Stromal cell of bone marrow (primary cell): Measurements from ENCODE around the gene RETSAT.
"Not testable (repeated sequence)": the region's sequence is repeated elsewhere in the genome, so short reads cannot be mapped to it uniquely, and the experiment has no call there.

Experiments
- DNase-seq: peaks from one replicate; pipeline ENCODE4 v3.0.0-alpha.2; 2012; ENCODE audit warnings: low read depth

The RETSAT gene

DNA sequence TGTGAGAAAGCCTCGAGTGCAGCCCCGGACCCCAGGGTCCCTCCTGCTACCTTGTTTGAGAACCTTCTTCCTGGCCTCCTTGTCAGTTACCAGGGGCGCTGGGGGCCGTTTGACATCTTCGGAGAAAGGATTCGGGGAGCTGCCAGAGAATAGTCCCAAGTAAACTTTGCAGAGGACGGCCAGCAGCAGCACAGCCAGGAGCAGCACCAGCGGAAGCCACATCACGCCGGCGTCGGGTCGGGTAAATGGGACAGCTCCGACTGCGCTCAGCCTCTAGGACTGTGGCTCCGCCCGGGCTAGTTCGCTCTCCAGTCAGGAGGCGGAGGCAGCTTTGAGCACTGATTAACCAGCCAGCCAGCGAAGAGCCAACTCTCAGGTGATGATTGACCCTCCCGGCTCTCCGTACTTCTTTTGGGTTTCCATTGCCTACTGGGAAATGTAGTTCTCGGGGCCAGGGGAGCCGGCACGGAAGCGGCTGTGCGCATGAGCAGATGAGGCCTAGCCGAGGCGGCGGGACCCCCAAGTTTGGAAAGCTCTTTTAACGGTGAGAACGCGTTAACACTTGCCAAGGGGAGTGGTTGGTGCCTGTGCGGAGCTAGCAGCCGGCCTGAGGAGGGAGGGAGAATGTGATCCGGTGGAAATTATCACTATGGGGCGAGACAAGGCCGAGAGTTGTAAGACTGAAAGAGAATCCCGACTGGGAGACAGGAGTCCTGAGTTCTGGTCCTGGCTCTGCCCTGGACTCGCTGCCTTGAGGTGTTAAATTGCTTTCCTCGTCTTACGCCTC is at the start of gene RETSAT, which contains the start of gene ELMOD3:
TSS of gene RETSAT (minus strand) at position 243 of the 787 bp plus-strand sequence. CDS start at position 222, 21 bp downstream.
TSS of gene ELMOD3 (plus strand) at position 484 of the 787 bp plus-strand sequence. CDS start 2,430 bp downstream, outside the sequence.
- DNase-seq = peak; percentile 100

- DNase-seq = no peak
Measured at GRCh38 chr2:85401844-85402243, 47.5 kb upstream of the RETSAT start.

- no peak for DNase-seq
Measured at GRCh38 chr2:85401464-85401805, 47.1 kb upstream of the RETSAT start.

DNA sequence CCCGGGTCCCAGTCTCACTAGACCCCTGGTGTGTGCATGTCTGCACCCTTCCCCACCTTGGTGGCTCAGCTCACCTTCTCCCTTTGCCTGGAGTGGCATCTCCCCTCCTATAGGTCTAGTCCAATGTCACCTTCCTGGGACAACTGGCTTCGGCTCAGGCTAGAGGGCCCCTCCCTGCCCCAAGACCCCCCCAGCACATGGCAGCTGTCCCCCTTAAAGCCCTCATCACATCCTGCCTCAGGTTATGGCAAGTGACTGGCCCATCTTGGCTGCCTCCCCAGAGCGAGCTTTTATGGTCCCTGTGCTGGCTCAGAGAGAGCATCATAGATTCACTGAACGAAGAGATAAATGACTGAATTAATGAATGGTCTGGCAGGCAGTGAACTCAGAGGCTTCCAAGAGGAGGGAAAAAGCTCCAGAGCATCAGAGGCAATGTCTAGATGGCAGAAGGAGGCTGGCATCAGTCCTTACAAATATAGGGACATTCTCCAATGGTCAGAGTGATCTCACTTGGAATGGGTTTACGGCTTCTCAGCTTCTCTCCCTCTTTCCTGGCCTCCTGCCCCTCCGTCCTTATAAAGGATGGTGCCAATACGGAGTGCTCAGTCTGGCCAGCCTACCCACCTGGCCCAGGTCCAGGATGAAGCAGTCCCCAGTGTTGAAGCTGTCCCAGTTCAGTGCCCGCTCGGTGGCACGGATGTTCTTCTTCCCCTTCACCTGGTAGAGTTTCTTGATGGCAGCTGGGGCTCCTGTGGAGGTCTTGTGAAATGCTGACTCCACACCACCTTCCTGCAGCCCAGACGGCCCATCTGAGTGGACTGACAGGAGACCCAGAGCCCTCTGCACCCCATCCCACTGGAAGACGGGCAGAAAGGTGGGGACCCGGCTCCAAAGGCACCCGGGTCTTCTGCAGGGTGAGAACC is 46.5 kb upstream of the RETSAT start:
- DNase-seq = no peak

GRCh38 chr2:85400023-85400422 is 45.7 kb upstream of the RETSAT start:
- no peak for DNase-seq

DNA sequence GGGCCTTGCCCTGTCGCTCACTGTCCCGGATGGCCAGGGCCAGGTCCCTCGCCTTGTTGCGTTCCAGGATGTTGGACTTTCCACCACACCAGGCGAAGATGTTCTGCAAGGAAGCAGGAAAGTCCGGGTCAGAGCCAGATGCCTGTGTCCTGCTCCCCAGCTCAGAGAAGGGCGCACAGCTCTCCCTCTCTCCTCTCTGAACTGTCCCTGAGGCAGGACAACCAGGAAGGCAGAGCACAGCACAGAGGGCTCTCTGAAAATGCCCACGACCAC is 44.8 kb upstream of the RETSAT start:
- no peak for DNase-seq

DNA sequence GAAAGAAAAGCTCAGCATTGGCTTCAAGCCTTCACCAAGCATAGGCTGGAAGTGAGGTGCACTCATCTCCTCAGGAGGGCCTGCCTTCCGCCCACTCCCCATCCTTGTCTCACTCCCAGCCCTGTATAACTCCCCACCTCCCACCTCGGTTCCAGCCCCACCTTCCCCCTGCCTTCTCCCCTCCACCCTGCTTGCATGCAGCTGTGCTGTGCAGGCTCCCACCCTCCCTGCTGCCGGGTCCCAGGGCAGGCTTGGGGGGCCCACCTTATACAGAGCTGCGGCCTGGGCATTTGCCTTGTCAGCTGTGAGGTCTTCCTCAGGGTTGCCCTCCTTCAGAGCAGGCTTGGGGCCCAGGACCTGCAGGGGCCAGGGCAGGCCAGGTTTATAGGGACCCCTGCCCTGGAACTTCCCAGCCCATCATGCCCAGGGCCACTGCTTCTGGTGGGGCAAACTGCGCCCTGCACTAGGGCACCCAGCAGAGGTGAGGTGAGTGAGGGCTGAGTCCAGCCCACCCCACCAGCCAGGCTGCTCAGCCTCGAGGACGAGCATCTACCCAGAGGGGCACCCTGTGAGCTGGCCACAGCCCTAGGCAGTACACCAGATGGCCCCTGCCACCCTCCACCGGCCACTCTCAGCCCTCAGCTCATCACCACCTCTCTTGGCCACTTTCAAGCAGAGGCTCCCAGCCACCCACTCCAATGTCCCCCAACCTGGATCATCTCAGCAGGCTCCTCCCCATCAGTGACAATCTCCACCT is 44.3 kb upstream of the RETSAT start:
- no peak for DNase-seq

DNA sequence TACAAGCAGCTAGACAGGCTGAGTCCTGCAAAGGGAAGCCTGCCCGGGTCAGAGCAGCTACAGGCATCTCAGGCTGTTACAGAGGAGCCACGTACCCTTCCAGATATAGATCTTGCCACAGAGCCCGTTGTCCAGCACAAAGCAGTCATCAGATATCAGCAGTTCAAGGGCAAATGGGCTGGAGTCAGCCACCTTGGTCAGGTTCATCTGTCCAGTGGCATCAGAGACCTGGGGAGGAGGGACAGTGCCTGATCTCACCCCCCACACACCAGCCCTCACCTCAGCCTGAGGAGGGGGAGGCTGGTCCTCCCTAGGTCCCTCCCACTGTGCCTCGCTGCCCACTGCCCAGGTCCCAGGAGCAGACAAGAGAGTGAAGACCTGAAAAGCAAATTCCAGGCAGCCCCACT is 43.6 kb upstream of the RETSAT start:
- DNase-seq = no peak

- DNase-seq = no peak
Measured at GRCh38 chr2:85396531-85397470, 42.5 kb upstream of the RETSAT start.

GRCh38 chr2:85395912-85396475 is 41.7 kb upstream of the RETSAT start:
- DNase-seq = no peak

DNA sequence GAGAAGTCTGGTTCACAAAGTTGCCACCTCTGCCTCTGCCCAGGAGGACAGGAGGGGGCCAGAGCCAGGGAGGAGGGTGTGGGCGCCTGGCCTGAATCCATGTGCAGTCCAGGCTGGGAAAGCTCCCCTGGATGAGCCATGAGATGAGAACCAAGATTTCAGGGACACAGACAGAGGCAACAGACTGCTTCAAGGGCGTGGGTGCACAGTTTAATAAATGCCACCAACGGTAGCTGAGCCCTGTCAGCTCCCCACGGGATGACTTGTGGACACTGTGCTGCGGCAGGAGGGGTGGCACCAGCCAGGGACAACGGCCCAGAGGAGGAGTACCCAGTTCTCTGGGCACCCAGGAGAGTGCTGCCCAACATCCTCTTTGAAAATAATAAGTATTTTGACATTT is 40.6 kb upstream of the RETSAT start:
- DNase-seq = no peak

DNA sequence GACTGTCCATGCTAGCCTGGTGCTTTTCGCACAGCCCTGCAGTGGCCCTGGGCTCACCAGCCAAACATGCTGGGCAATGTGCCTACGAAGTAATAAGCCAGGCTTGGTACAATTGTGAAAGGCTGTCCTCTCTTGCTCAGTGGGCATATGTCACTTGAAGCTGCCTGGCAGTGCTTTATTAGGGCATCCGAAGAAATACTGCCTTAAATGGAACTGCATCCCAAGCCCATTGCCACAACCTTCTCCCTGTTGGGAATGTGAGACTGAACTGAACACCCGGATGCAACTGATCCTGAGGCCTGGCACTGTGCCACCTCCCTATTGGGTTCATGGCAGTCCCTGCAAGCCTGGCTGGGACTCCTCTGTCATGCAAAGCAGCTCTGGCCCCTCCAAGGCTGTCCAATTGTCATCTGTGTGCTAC is 39.9 kb upstream of the RETSAT start:
- DNase-seq = no peak

DNA sequence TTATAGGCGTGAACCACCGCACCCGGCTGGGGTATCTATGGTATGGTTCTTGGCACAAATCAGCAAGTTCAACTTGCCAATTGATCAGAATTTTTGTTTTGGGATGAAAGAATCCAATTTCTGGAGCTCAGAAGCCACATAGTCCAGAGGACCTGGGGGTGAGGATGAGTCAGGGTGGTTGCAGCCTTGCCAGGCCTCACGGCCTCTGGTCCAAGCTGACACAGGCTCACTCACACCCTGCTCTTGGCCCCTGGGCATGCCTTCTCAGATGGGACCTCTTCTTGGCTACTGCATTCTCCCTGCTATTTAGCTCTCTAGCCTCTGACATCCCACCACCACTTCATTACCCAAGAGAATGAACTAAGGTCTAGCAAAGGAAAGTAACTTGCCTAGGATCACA is 39.5 kb upstream of the RETSAT start:
- DNase-seq = peak; percentile 57

DNA sequence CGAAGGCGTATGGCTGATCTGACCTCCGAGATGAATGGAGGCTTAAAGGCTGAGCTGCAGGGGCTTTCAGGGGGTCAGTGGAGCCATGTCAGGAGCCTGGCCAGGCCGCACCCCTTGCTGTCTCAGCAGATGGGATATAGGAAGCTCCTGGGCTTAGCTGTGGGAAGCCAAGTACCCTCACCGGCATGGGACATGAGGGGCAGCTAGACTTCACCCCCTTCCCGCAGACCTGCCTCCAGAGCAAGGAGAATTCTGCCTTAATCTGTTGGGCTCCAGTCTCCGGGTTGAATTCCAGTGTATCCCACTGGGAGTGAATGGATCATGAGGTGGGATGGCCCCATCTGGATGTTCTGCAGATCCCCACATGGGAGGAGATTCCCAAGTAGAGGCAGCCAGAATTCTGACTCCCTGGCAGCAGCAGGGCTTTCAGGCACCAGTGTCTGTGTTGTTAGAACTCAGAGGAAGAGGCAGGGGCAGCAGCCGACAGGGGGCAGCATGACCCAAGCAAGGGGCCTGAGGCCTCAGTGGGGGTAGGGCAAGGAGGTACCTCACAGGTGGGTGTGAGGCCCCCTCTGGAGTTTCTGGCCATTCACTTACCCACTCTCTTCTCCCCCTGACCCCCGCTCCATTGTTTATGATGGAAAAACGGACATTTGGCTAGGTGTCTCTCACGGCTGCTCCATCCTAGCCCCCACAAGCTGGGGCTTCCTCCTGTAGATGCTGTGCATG is 36.8 kb upstream of the RETSAT start:
- no peak for DNase-seq

GRCh38 chr2:85388878-85389538 is 34.7 kb upstream of the RETSAT start:
- no peak for DNase-seq

- DNase-seq = no peak
Measured at GRCh38 chr2:85387754-85388153, 33.4 kb upstream of the RETSAT start.

GRCh38 chr2:85385746-85386145 is 31.4 kb upstream of the RETSAT start:
- no peak for DNase-seq

GRCh38 chr2:85383850-85384249 is 29.5 kb upstream of the RETSAT start:
- DNase-seq = no peak

DNA sequence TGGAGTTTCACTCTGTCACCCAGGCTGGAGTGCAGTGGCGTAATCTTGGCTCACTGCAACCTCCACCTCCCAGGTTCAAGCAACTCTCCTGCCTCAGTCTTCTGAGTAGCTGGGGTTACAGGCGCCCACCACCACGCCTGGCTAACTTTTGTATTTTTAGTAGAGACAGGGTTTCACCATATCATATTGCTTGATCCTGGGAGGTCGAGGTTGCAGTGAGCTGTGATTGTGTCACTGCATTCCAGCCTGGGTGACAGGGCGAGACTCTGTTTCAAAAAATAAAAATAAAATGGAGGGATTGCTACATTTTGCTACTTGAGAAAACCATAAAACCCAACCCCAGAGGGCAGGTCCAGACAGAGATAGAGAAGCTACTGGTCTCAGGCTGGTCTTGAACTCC is 28.8 kb upstream of the RETSAT start:
- not testable (repeated sequence) for DNase-seq

- DNase-seq = no peak
Measured at GRCh38 chr2:85380048-85380447, 25.7 kb upstream of the RETSAT start.
